ENCODE data around the gene RNF111. TPM values are rescaled to one million over a fixed set of nuclear protein-coding genes. Genes with fewer than 3 reads are reported as not detected.

RNF111 gene
- polyA plus RNA-seq, 1 donor from 2014 or later = 25.8 TPM

DNA sequence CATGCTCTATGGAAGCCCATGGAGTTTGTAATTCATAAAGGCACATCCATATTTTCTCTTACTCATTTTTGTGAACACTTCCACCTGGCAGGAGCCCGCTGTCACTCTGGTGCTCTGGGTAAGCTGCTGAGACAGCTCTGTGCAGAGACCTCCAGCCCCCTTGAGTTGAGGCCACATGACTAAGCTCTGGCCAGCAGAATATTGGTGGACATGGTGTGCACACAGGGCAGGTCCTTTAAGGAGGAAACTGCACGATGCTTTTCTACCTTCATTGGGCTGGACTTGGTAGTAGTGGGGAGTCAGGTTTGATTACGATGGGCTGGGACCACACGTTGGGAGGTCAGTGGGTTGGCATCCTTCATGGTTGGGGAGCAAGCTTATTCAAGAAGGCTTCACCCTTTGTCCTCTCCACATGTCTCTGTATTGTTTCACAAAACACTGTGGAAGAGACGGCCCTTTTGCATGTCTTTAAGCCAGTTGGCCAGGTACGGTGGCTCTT lies 146.5 kb downstream of the RNF111 start:
- Histone ChIP-seq H4K20me1 (ENCODE audit: insufficient read depth) (no peaks in the 10 kb centered on the region), H3K9ac (ENCODE audit: low read length) (no peak overlapping the region), H3K36me3 (ENCODE audit: insufficient read depth, low read length) (no peaks in the 10 kb centered on the region), H3F3A (ENCODE audit: insufficient read depth, low read length, poor library complexity, severe bottlenecking) (no peaks in the 10 kb centered on the region), H3K4me2 (ENCODE audit: low read length) (no peak overlapping the region), H3K27ac (ENCODE audit: low read length) (no peak overlapping the region), H3K27me3 (ENCODE audit: insufficient read depth, low read depth, low read length) (no peaks in the 10 kb centered on the region), H3K4me3 (ENCODE audit: low read length) (no peak overlapping the region), H3K9me3 (ENCODE audit: low read length) (no peaks in the 10 kb centered on the region), H3K79me2 (replicated peaks; ENCODE audit: insufficient read depth, low read length) (no peaks in the 10 kb centered on the region), H2AFZ (ENCODE audit: low read depth, low read length) (no peak overlapping the region), H3K9me2 (ENCODE audit: insufficient read depth, low read length) (no peaks in the 10 kb centered on the region)
- no peak for TF ChIP-seq POLR2AphosphoS5 (IDR thresholded peaks at IDR 0.05)
- no peak for TF ChIP-seq EP300 (conservative IDR thresholded peaks at IDR 0.05; ENCODE audit: poor library complexity, severe bottlenecking)
- TF ChIP-seq MXI1 (conservative IDR thresholded peaks at IDR 0.05; ENCODE audit: poor library complexity, severe bottlenecking) = no peak
- no peak for TF ChIP-seq TAF1 (IDR thresholded peaks at IDR 0.05; ENCODE audit: low read depth)
- TF ChIP-seq REST (IDR thresholded peaks at IDR 0.05; ENCODE audit: borderline replicate concordance) = no peak
- no peak for TF ChIP-seq SMC3 (conservative IDR thresholded peaks at IDR 0.05; ENCODE audit: poor library complexity)
- no peak for TF ChIP-seq EZH2 (IDR thresholded peaks at IDR 0.05; ENCODE audit: borderline replicate concordance, insufficient read depth, low read length, poor library complexity, severe bottlenecking)
- TF ChIP-seq, protein P1, sequence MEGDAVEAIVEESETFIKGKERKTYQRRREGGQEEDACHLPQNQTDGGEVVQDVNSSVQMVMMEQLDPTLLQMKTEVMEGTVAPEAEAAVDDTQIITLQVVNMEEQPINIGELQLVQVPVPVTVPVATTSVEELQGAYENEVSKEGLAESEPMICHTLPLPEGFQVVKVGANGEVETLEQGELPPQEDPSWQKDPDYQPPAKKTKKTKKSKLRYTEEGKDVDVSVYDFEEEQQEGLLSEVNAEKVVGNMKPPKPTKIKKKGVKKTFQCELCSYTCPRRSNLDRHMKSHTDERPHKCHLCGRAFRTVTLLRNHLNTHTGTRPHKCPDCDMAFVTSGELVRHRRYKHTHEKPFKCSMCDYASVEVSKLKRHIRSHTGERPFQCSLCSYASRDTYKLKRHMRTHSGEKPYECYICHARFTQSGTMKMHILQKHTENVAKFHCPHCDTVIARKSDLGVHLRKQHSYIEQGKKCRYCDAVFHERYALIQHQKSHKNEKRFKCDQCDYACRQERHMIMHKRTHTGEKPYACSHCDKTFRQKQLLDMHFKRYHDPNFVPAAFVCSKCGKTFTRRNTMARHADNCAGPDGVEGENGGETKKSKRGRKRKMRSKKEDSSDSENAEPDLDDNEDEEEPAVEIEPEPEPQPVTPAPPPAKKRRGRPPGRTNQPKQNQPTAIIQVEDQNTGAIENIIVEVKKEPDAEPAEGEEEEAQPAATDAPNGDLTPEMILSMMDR (IDR thresholded peaks at IDR 0.05; ENCODE audit: poor library complexity, severe bottlenecking) = no peak
- TF ChIP-seq RAD21 (conservative IDR thresholded peaks at IDR 0.05) = no peak

- H3K36me3 ChIP-seq (ENCODE audit: insufficient read depth, low read length) = no peaks in the 10 kb centered on the region
- H3F3A ChIP-seq (ENCODE audit: insufficient read depth, low read length, poor library complexity, severe bottlenecking) = no peaks in the 10 kb centered on the region
- no peaks in the 10 kb centered on the region for H3K79me2 ChIP-seq (replicated peaks; ENCODE audit: insufficient read depth, low read length)
- no peak overlapping the region for H3K27ac ChIP-seq (ENCODE audit: low read length)
- TF ChIP-seq RAD21 (conservative IDR thresholded peaks at IDR 0.05) = no peak
- no peak for TF ChIP-seq SMC3 (conservative IDR thresholded peaks at IDR 0.05; ENCODE audit: poor library complexity)
- TF ChIP-seq EP300 (conservative IDR thresholded peaks at IDR 0.05; ENCODE audit: poor library complexity, severe bottlenecking) = no peak
- no peak for TF ChIP-seq TAF1 (IDR thresholded peaks at IDR 0.05; ENCODE audit: low read depth)
- TF ChIP-seq MXI1 (conservative IDR thresholded peaks at IDR 0.05; ENCODE audit: poor library complexity, severe bottlenecking) = no peak
- no peak for TF ChIP-seq REST (IDR thresholded peaks at IDR 0.05; ENCODE audit: borderline replicate concordance)
- TF ChIP-seq POLR2AphosphoS5 (IDR thresholded peaks at IDR 0.05) = no peak
- TF ChIP-seq, protein P1 (IDR thresholded peaks at IDR 0.05; ENCODE audit: poor library complexity, severe bottlenecking) = no peak
- no peak for TF ChIP-seq EZH2 (IDR thresholded peaks at IDR 0.05; ENCODE audit: borderline replicate concordance, insufficient read depth, low read length, poor library complexity, severe bottlenecking)
- H3K9ac ChIP-seq (ENCODE audit: low read length) = no peak overlapping the region
- H3K27me3 ChIP-seq (ENCODE audit: insufficient read depth, low read depth, low read length) = no peaks in the 10 kb centered on the region
- H2AFZ ChIP-seq (ENCODE audit: low read depth, low read length) = no peak overlapping the region
- H4K20me1 ChIP-seq (ENCODE audit: insufficient read depth) = no peaks in the 10 kb centered on the region
- no peaks in the 10 kb centered on the region for H3K9me3 ChIP-seq (ENCODE audit: low read length)
- H3K4me3 ChIP-seq (ENCODE audit: low read length) = no peak overlapping the region
- H3K9me2 ChIP-seq (ENCODE audit: insufficient read depth, low read length) = no peaks in the 10 kb centered on the region
- no peak overlapping the region for H3K4me2 ChIP-seq (ENCODE audit: low read length)
Observed at GRCh38 chr15:59137566-59137965, 150.1 kb downstream of the RNF111 start.
